ENCODE data around the gene CFL1.

CFL1 gene

GRCh38 chr11:65886826-65887722, 29.1 kb upstream of the CFL1 start:
- Histone ChIP-seq H4K20me1 (ENCODE audit: insufficient read depth, low read length, poor library complexity, severe bottlenecking) (peaks cover 17% of the 10 kb centered on the region), H3K79me2 (ENCODE audit: insufficient read depth, low read length) (peaks cover 57% of the 10 kb centered on the region), H2AFZ (ENCODE audit: low read length) (no peak overlapping the region), H3K4me3 (ENCODE audit: low read length, poor library complexity, severe bottlenecking) (peak overlapping the region; percentile 85), H3K9ac (ENCODE audit: low read depth, low read length, poor library complexity, severe bottlenecking) (peak overlapping the region; percentile 82), H3K36me3 (ENCODE audit: insufficient read depth, low read length) (peaks cover 11% of the 10 kb centered on the region; the same call in 1 of the 2 replicates), H3K4me2 (ENCODE audit: low read depth, low read length, poor library complexity, severe bottlenecking) (peak overlapping the region; percentile 92), H3K9me3 (ENCODE audit: insufficient read depth, low read depth, low read length) (no peaks in the 10 kb centered on the region), H3K4me1 (ENCODE audit: insufficient read depth, low read length, poor library complexity, severe bottlenecking) (peaks cover 53% of the 10 kb centered on the region), H3K27me3 (ENCODE audit: insufficient read depth, low read length, poor library complexity, severe bottlenecking) (no peaks in the 10 kb centered on the region), H3F3A (ENCODE audit: low read depth) (no peaks in the 10 kb centered on the region; the same call in 1 of the 2 replicates), H3K9me2 (replicated peaks; ENCODE audit: low read depth, low read length) (no peaks in the 10 kb centered on the region)
- TF ChIP-seq CTCF (conservative IDR thresholded peaks at IDR 0.05; ENCODE audit: low read length) = no peak
- no peak for TF ChIP-seq EZH2phosphoT487 (IDR thresholded peaks at IDR 0.05; ENCODE audit: borderline replicate concordance)

GRCh38 chr11:65885808-65886536, 28.0 kb upstream of the CFL1 start:
- Histone ChIP-seq H3K4me2 (ENCODE audit: low read depth, low read length, poor library complexity, severe bottlenecking) (peak overlapping the region; percentile 92), H3K9me2 (replicated peaks; ENCODE audit: low read depth, low read length) (no peaks in the 10 kb centered on the region), H3K9me3 (ENCODE audit: insufficient read depth, low read depth, low read length) (no peaks in the 10 kb centered on the region), H3K9ac (ENCODE audit: low read depth, low read length, poor library complexity, severe bottlenecking) (peak overlapping the region; percentile 82), H3K4me1 (ENCODE audit: insufficient read depth, low read length, poor library complexity, severe bottlenecking) (peaks cover 53% of the 10 kb centered on the region), H2AFZ (ENCODE audit: low read length) (no peak overlapping the region), H3F3A (ENCODE audit: low read depth) (no peaks in the 10 kb centered on the region), H3K79me2 (ENCODE audit: insufficient read depth, low read length) (peaks cover 46% of the 10 kb centered on the region), H3K4me3 (ENCODE audit: low read length, poor library complexity, severe bottlenecking) (peak overlapping the region; percentile 85), H3K36me3 (ENCODE audit: insufficient read depth, low read length) (peaks cover 11% of the 10 kb centered on the region; the same call in 1 of the 2 replicates), H3K27me3 (ENCODE audit: insufficient read depth, low read length, poor library complexity, severe bottlenecking) (no peaks in the 10 kb centered on the region), H4K20me1 (ENCODE audit: insufficient read depth, low read length, poor library complexity, severe bottlenecking) (peaks cover 8% of the 10 kb centered on the region)
- TF ChIP-seq EZH2phosphoT487 (IDR thresholded peaks at IDR 0.05; ENCODE audit: borderline replicate concordance) (no peak), CTCF (conservative IDR thresholded peaks at IDR 0.05; ENCODE audit: low read length) (no peak)

GRCh38 chr11:65885231-65885630, 27.3 kb upstream of the CFL1 start:
- Histone ChIP-seq H3K36me3 (ENCODE audit: insufficient read depth, low read length) (peaks cover 11% of the 10 kb centered on the region; the same call in 1 of the 2 replicates), H3K9ac (ENCODE audit: low read depth, low read length, poor library complexity, severe bottlenecking) (peak overlapping the region; percentile 53)

More at GRCh38 chr11:65885231-65885630, 27.3 kb upstream of the CFL1 start:
- Histone ChIP-seq H3K4me2 (ENCODE audit: low read depth, low read length, poor library complexity, severe bottlenecking) (peak overlapping the region; percentile 92), H4K20me1 (ENCODE audit: insufficient read depth, low read length, poor library complexity, severe bottlenecking) (peaks cover 6% of the 10 kb centered on the region), H3K4me1 (ENCODE audit: insufficient read depth, low read length, poor library complexity, severe bottlenecking) (peaks cover 60% of the 10 kb centered on the region), H2AFZ (ENCODE audit: low read length) (no peak overlapping the region), H3K9me2 (replicated peaks; ENCODE audit: low read depth, low read length) (no peaks in the 10 kb centered on the region), H3K9me3 (ENCODE audit: insufficient read depth, low read depth, low read length) (no peaks in the 10 kb centered on the region), H3K79me2 (ENCODE audit: insufficient read depth, low read length) (peaks cover 41% of the 10 kb centered on the region), H3K27me3 (ENCODE audit: insufficient read depth, low read length, poor library complexity, severe bottlenecking) (no peaks in the 10 kb centered on the region), H3K4me3 (ENCODE audit: low read length, poor library complexity, severe bottlenecking) (peak overlapping the region; percentile 57), H3F3A (ENCODE audit: low read depth) (no peaks in the 10 kb centered on the region)
- TF ChIP-seq CTCF (conservative IDR thresholded peaks at IDR 0.05; ENCODE audit: low read length) (no peak), EZH2phosphoT487 (IDR thresholded peaks at IDR 0.05; ENCODE audit: borderline replicate concordance) (no peak)
